ENCODE results near the gene ATP12A.

Gene ATP12A

GRCh38 chr13:24640752-24641151 lies 39.5 kb upstream of the ATP12A start:
- no peak for DNase-seq (ENCODE audit: low read depth)
- H3K4me3 ChIP-seq (ENCODE audit: low read depth, low read length) = no peak overlapping the region
- no peak for TF ChIP-seq CTCF (IDR thresholded peaks at IDR 0.05; ENCODE audit: low read depth, low read length, missing control alignments)

- DNase-seq (ENCODE audit: low read depth) = no peak
- H3K4me3 ChIP-seq (ENCODE audit: low read depth, low read length) = no peak overlapping the region
Observed at GRCh38 chr13:24642219-24642618, 38.0 kb upstream of the ATP12A start.

DNA sequence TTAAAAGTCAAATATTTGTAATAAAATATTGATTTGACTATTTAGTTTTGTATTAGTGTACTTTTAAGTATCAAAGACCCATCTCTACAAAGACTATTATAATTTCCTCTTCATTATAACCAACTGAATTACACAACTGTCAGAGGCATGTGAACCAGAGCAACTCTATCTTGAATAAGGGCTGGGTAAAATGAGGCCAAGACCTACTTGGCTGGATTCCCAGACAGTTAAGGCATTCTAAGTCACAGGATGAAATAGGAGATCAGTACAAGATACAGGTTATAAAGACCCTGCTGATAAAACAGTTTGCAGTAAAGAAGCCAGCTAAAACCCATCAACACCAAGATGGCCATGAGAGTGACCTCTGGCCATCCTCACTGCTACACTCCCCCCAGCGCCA lies 36.2 kb upstream of the ATP12A start:
- DNase-seq (ENCODE audit: low read depth) = no peak
- TF ChIP-seq CTCF (IDR thresholded peaks at IDR 0.05; ENCODE audit: low read depth, low read length, missing control alignments) = no peak
- H3K4me3 ChIP-seq (ENCODE audit: low read depth, low read length) = no peak overlapping the region

More at GRCh38 chr13:24642219-24642618, 38.0 kb upstream of the ATP12A start:
- no peak for TF ChIP-seq CTCF (IDR thresholded peaks at IDR 0.05; ENCODE audit: low read depth, low read length, missing control alignments)

DNA sequence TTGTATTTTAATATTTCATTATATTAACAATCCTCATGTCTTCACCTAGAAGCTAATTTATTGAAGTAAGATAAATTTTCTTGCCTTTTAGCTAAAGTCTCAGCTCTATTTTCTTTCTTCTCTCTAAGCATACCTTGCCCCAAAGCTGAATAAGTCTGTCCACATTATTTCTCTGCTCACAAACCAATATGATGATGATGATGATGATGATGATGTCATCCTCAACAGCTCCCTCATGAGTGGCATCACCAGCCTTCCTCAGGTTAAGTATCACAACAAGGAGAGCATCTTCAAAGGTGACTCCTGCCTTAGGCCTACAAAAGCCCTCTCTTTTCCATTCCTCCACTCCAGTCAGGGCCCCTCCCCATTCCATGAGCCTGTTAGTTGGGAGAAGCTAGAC lies 31.9 kb upstream of the ATP12A start:
- no peak for TF ChIP-seq CTCF (IDR thresholded peaks at IDR 0.05; ENCODE audit: low read depth, low read length, missing control alignments)
- no peak for DNase-seq (ENCODE audit: low read depth)

GRCh38 chr13:24648983-24649687 lies 31.1 kb upstream of the ATP12A start:
- no peak overlapping the region for H3K4me3 ChIP-seq (ENCODE audit: low read depth, low read length)
- TF ChIP-seq CTCF (IDR thresholded peaks at IDR 0.05; ENCODE audit: low read depth, low read length, missing control alignments) = no peak
- no peak for DNase-seq (ENCODE audit: low read depth)

More for the DNA sequence above, 31.9 kb upstream of the ATP12A start:
- no peak overlapping the region for H3K4me3 ChIP-seq (ENCODE audit: low read depth, low read length)

DNA sequence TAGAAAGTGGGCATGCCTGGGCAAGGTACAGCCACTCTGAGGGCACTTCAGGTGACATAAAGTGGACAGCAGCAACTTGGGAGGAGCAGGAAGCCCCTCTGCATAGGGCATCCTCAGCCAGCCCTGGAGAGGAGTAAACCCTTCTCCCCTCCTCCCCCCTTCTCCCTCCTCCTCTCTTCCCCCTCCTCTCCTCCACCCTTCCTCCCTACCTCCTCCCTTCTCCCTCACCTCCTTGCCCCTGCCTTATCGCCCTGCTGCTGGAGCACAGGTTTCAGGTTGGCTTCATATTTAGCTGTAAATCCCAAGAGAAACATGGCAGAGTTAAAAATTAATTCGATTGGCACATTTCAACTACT lies 30.5 kb upstream of the ATP12A start:
- TF ChIP-seq CTCF (IDR thresholded peaks at IDR 0.05; ENCODE audit: low read depth, low read length, missing control alignments) = no peak
- no peak for DNase-seq (ENCODE audit: low read depth)
- H3K4me3 ChIP-seq (ENCODE audit: low read depth, low read length) = no peak overlapping the region

DNA sequence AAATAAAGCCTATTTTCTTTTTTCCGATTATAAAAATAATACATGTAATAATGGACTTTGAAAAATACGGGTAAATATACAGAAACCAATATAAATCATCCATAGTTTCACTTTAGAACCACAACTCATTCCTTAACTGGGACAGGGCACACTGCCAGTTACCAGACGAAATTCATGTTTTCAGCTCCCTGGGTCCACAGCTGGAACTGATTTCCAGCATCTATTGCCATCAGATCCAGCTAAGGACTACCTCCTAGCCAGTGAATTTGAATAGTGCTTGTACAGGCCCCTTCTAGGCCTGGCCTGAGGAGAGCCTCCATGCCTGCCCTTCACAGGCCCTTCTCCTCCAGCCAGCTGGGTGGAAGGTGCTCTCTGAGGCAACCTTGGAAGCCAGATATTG lies 30.0 kb upstream of the ATP12A start:
- TF ChIP-seq CTCF (IDR thresholded peaks at IDR 0.05; ENCODE audit: low read depth, low read length, missing control alignments) = no peak
- H3K4me3 ChIP-seq (ENCODE audit: low read depth, low read length) = no peak overlapping the region
- no peak for DNase-seq (ENCODE audit: low read depth)
